HG02852 (cell line): ENCODE results near the gene RTEL1.
A peak's percentile ranks its signal among the peaks of the same experiment; 100 is the strongest.

Source experiments
- ATAC-seq: cut with Tn5 transposase; IDR thresholded peaks from one replicate; pipeline ENCODE4 v1.9.1; 2021; ENCODE audit warnings: mild to moderate bottlenecking, moderate library complexity; ENCODE audit not compliant: unreplicated experiment

RTEL1 gene

GRCh38 chr20:63698739-63699465 lies 40.8 kb downstream of the RTEL1 start:
- ATAC-seq, result no peak

GRCh38 chr20:63699466-63700198 lies 41.5 kb downstream of the RTEL1 start:
- ATAC-seq, result no peak

- no peak for ATAC-seq
These were observed 42.3 kb downstream of the RTEL1 start for GRCh38 chr20:63700199-63701050.

- no peak for ATAC-seq
These were observed 42.9 kb downstream of the RTEL1 start for GRCh38 chr20:63701051-63701328.

- ATAC-seq, result no peak
These were observed 43.4 kb downstream of the RTEL1 start for GRCh38 chr20:63701329-63702035.

- ATAC-seq, result no peak
These were observed 44.0 kb downstream of the RTEL1 start for GRCh38 chr20:63702036-63702665.

GRCh38 chr20:63702751-63703470 lies 44.8 kb downstream of the RTEL1 start:
- ATAC-seq, result no peak

- no peak for ATAC-seq
These were observed 45.4 kb downstream of the RTEL1 start for GRCh38 chr20:63703471-63703975.

- no peak for ATAC-seq
These were observed 46.0 kb downstream of the RTEL1 start for GRCh38 chr20:63703976-63704748.

GRCh38 chr20:63704749-63705117 lies 46.6 kb downstream of the RTEL1 start:
- no peak for ATAC-seq

- ATAC-seq, result no peak
These were observed 47.3 kb downstream of the RTEL1 start for GRCh38 chr20:63705232-63706026.

GRCh38 chr20:63706027-63706695 lies 48.0 kb downstream of the RTEL1 start:
- ATAC-seq, result no peak

- ATAC-seq, result peak; percentile 31
These were observed 48.9 kb downstream of the RTEL1 start for GRCh38 chr20:63706852-63707557.

- peak; percentile 75 for ATAC-seq
These were observed 49.6 kb downstream of the RTEL1 start, which contains the start of the genes ARFRP1 and ZGPAT for GRCh38 chr20:63707558-63708300. ARFRP1 (minus strand) TSS chr20:63707976; CDS start chr20:63707091, 885 bp downstream. ZGPAT (plus strand) TSS chr20:63708039; CDS start chr20:63708581, 542 bp downstream.

GRCh38 chr20:63708301-63709148 lies 50.4 kb downstream of the RTEL1 start:
- ATAC-seq, result peak; percentile 13
